H9 (cell line): Measurements from ENCODE around the gene CHMP4B. TPM values are rescaled to one million over a fixed set of nuclear protein-coding genes. Genes with fewer than 3 reads are reported as not detected.

ENCODE experiments used
- DNase-seq: peaks from one replicate; pipeline ENCODE4 v3.0.0-alpha.2; 2017
- H2AFZ ChIP-seq: one replicate; pipeline ENCODE4 v1.6.1; 2013; ENCODE audit warnings: mild to moderate bottlenecking, low read length, control low read depth, moderate library complexity
- H2AK5ac ChIP-seq: 2 replicates; pipeline ENCODE4 v1.6.1; 2013; ENCODE audit warnings: low read length, control low read depth, mixed read lengths; ENCODE audit not compliant: insufficient read length
- H2BK120ac ChIP-seq: one replicate; pipeline ENCODE4 v1.6.1; 2013; ENCODE audit warnings: low read depth, mild to moderate bottlenecking, low read length, control low read depth, inconsistent platforms; ENCODE audit not compliant: poor library complexity, severe bottlenecking
- H2BK12ac ChIP-seq: 2 replicates; pipeline ENCODE4 v1.6.1; 2013; ENCODE audit warnings: low read length, control low read depth, mixed read lengths, low read depth; ENCODE audit not compliant: insufficient read length
- H2BK15ac ChIP-seq: 2 replicates; pipeline ENCODE4 v1.6.1; 2013; ENCODE audit warnings: low read depth, low read length, control low read depth
- H2BK20ac ChIP-seq: one replicate; pipeline ENCODE4 v1.6.1; 2013; ENCODE audit warnings: low read depth, mild to moderate bottlenecking, low read length, control low read depth, inconsistent platforms; ENCODE audit not compliant: poor library complexity, severe bottlenecking
- H2BK5ac ChIP-seq: 2 replicates; pipeline ENCODE4 v1.6.1; 2013; ENCODE audit warnings: low read length, control low read depth, mixed read lengths; ENCODE audit not compliant: insufficient read length
- H3K14ac ChIP-seq: 2 replicates; pipeline ENCODE4 v1.6.1; 2013; ENCODE audit warnings: low read length, control low read depth; ENCODE audit not compliant: insufficient read depth
- H3K18ac ChIP-seq: 2 replicates; pipeline ENCODE4 v1.6.1; 2013; ENCODE audit warnings: low read depth, mild to moderate bottlenecking, mixed read lengths, low read length, control low read depth; ENCODE audit not compliant: insufficient read length
- H3K23ac ChIP-seq: 2 replicates; pipeline ENCODE4 v1.6.1; 2013; ENCODE audit warnings: low read length, control low read depth, mixed read lengths, low read depth; ENCODE audit not compliant: insufficient read length
- H3K23me2 ChIP-seq: 2 replicates; pipeline ENCODE4 v1.6.1; 2013; ENCODE audit warnings: low read depth, mild to moderate bottlenecking, mixed read lengths, low read length, control low read depth; ENCODE audit not compliant: insufficient read length, poor library complexity, severe bottlenecking
- H3K27ac ChIP-seq: 2 replicates; pipeline ENCODE4 v1.5.1; 2013; ENCODE audit warnings: low read length, control low read depth, mixed read lengths, low read depth; ENCODE audit not compliant: insufficient read length
- H3K27me3 ChIP-seq: 2 replicates; pipeline ENCODE4 v1.6.1; 2013; ENCODE audit warnings: low read length, control low read depth, inconsistent platforms; ENCODE audit not compliant: insufficient read depth
- H3K4ac ChIP-seq: 2 replicates; pipeline ENCODE4 v1.6.1; 2013; ENCODE audit warnings: low read depth, mild to moderate bottlenecking, control low read depth, inconsistent platforms, low read length, moderate library complexity
- H3K4me1 ChIP-seq: 2 replicates; pipeline ENCODE4 v1.6.1; 2013; ENCODE audit warnings: low read length, control low read depth, inconsistent platforms; ENCODE audit not compliant: insufficient read depth
- H3K4me2 ChIP-seq: 2 replicates; pipeline ENCODE4 v1.6.1; 2013; ENCODE audit warnings: low read length, control low read depth, mixed read lengths; ENCODE audit not compliant: insufficient read length, insufficient read depth
- H3K56ac ChIP-seq: 2 replicates; pipeline ENCODE4 v1.6.1; 2013; ENCODE audit warnings: low read depth, mild to moderate bottlenecking, mixed read lengths, low read length, control low read depth; ENCODE audit not compliant: insufficient read length
- H3K79me1 ChIP-seq: 2 replicates; pipeline ENCODE4 v1.6.1; 2013; ENCODE audit warnings: low read depth, mild to moderate bottlenecking, moderate library complexity, low read length, control low read depth, inconsistent platforms; ENCODE audit not compliant: insufficient read depth, poor library complexity, severe bottlenecking
- H3K79me2 ChIP-seq: 2 replicates; pipeline ENCODE4 v1.6.1; 2013; ENCODE audit warnings: low read length, control low read depth, inconsistent platforms; ENCODE audit not compliant: insufficient read depth
- H3K9ac ChIP-seq: 2 replicates; pipeline ENCODE4 v1.6.1; 2013; ENCODE audit warnings: low read length, control low read depth, mixed read lengths; ENCODE audit not compliant: insufficient read length; ENCODE audit errors: extremely low read depth
- H3K9me3 ChIP-seq: one replicate; pipeline ENCODE4 v1.6.1; 2013; ENCODE audit warnings: low read depth, low read length, inconsistent platforms; ENCODE audit not compliant: control insufficient read depth
- H3T11ph ChIP-seq: one replicate; pipeline ENCODE4 v1.6.1; 2013; ENCODE audit warnings: mild to moderate bottlenecking, low read length, control low read depth, inconsistent platforms
- H4K20me1 ChIP-seq: one replicate; pipeline ENCODE4 v1.6.1; 2013; ENCODE audit not compliant: control insufficient read depth, insufficient read length, insufficient read depth
- H4K5ac ChIP-seq: 2 replicates; pipeline ENCODE4 v1.6.1; 2013; ENCODE audit warnings: low read depth, mild to moderate bottlenecking, mixed read lengths, low read length, control low read depth; ENCODE audit not compliant: insufficient read length
- H4K8ac ChIP-seq: replicated peaks from 2 replicates; pipeline ENCODE4 v1.6.1; 2013; ENCODE audit warnings: low read length, control low read depth, mixed read lengths, low read depth; ENCODE audit not compliant: insufficient read length
- H4K91ac ChIP-seq: 2 replicates; pipeline ENCODE4 v1.6.1; 2013; ENCODE audit warnings: low read depth, mild to moderate bottlenecking, moderate library complexity, mixed read lengths, low read length, control low read depth; ENCODE audit not compliant: insufficient read length
- H3K27ac Mint-ChIP-seq, 3 experiments: 2 replicates in 2 of 3; 3 replicates in 1 of 3; pipeline ENCODE4 v1.8.0; 2020 to 2021; ENCODE audit warnings: mixed read lengths in 3 of 3, mild to moderate bottlenecking in 1 of 3, moderate library complexity in 1 of 3
- H3K27me3 Mint-ChIP-seq: 2 replicates; pipeline ENCODE4 v1.8.0; 2021; ENCODE audit warnings: low read depth, mild to moderate bottlenecking, moderate library complexity, mixed read lengths
- H3K36me3 Mint-ChIP-seq, 3 experiments: 2 replicates in 2 of 3; 3 replicates in 1 of 3; pipeline ENCODE4 v1.8.0; 2020 to 2021; ENCODE audit warnings: low read depth in 3 of 3, mixed read lengths in 3 of 3; ENCODE audit not compliant: insufficient read depth in 1 of 3
- H3K4me1 Mint-ChIP-seq, 2 experiments: 2 replicates each; pipeline ENCODE4 v1.8.0; 2020; ENCODE audit warnings: mixed read lengths in 2 of 2
- H3K4me3 Mint-ChIP-seq, 2 experiments: 2 replicates in 1 of 2; 3 replicates in 1 of 2; pipeline ENCODE4 v1.8.0; 2020 to 2021; ENCODE audit warnings: mild to moderate bottlenecking in 2 of 2, mixed read lengths in 2 of 2, moderate library complexity in 1 of 2
- H3K9me3 Mint-ChIP-seq, 2 experiments: 2 replicates in 1 of 2; 3 replicates in 1 of 2; pipeline ENCODE4 v1.8.0; 2020; ENCODE audit warnings: mild to moderate bottlenecking in 2 of 2, mixed read lengths in 2 of 2, moderate library complexity in 1 of 2
- CTCF ChIP-seq: fragments of 200-600 bp; sonication (generic); conservative IDR thresholded peaks from 3 replicates; pipeline ENCODE4 v1.8.0; 2021; ENCODE audit warnings: antibody characterized with exemption, mild to moderate bottlenecking
- WGBS: extraction: QIAGEN DNeasy Blood & Tissue Kit; methylation state at CpG from one replicate; pipeline ENCODE4 v1.1.7; 2013; ENCODE audit warnings: missing lambda C conversion rate, low lambda C conversion rate, mixed read lengths; ENCODE audit not compliant: insufficient read length; ENCODE audit errors: extremely low coverage; 5-methylcytosine and 5-hydroxymethylcytosine counted together
- total RNA-seq: library from RNA; stranded (reverse); gene quantifications from 2 replicates; pipeline ENCODE4 v1.2.1, GENCODE V29; 2021

Gene CHMP4B
- total RNA-seq, 1 experiment from 2014 or later = 94.9 TPM

GRCh38 chr20:33822991-33823390 lies 11.8 kb downstream of the CHMP4B start:
- no peak for DNase-seq
- Histone ChIP-seq H3K79me1 (no peaks in the 10 kb centered on the region), H2BK120ac (no peak overlapping the region), H3K14ac (no peak overlapping the region), H2AFZ (no peak overlapping the region), H2BK12ac (no peak overlapping the region), H2BK20ac (no peak overlapping the region), H3K18ac (no peak overlapping the region), H3K27me3 (no peaks in the 10 kb centered on the region), H2BK15ac (no peak overlapping the region), H3K79me2 (peaks cover 4% of the 10 kb centered on the region; the same call in 1 of the 2 replicates), H3K27ac (no peak overlapping the region), H4K91ac (no peak overlapping the region), H3K4me1 (peaks cover 4% of the 10 kb centered on the region; the same call in 1 of the 2 replicates), H3K9ac (no peak overlapping the region), H3K23ac (no peak overlapping the region), H4K8ac (no peak overlapping the region), H3K56ac (no peak overlapping the region), H4K5ac (no peak overlapping the region), H4K20me1 (no peaks in the 10 kb centered on the region), H2BK5ac (no peak overlapping the region), H2AK5ac (no peak overlapping the region), H3K23me2 (no peaks in the 10 kb centered on the region), H3K9me3 (no peaks in the 10 kb centered on the region), H3K4me2 (no peak overlapping the region), H3T11ph (no peak overlapping the region), H3K4ac (no peak overlapping the region)
- no peak overlapping the region for H3K4me3 Mint-ChIP-seq
- H3K27me3 Mint-ChIP-seq = no peaks in the 10 kb centered on the region
- no peak overlapping the region for H3K27ac Mint-ChIP-seq
- no peaks in the 10 kb centered on the region for H3K9me3 Mint-ChIP-seq
- peaks cover 41 to 46% of the 10 kb centered on the region in 2 experiments for H3K4me1 Mint-ChIP-seq
- no peaks in the 10 kb centered on the region; a peak in 1 of 7 replicates for H3K36me3 Mint-ChIP-seq
- no peak for TF ChIP-seq CTCF
- no CpG with 5 or more reads among the region's 5 CpGs for WGBS
